ENCODE data around the gene GMPR2.
A peak's percentile ranks its signal among the peaks of the same experiment; 100 is the strongest.

The GMPR2 gene

DNA sequence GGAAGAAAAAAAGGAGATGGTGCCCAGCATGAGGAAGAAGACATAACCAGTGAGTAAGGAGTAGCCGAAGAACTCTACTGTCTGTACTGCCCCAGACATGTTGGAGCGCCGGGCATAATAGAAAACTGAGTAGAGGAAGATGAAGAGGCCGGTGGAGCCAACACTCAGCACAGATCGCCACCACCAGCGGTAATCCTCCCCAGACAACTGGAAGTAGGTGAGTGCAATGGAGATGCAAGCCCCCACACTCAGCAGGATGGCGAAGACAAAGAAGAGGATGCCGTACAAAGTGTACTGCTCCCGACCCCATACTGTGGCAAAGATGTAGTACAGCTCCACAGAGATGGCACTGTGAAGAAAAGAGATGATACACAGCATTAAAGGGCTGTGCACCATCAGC, 43.3 kb upstream of the GMPR2 start:
- TF ChIP-seq, protein P1, sequence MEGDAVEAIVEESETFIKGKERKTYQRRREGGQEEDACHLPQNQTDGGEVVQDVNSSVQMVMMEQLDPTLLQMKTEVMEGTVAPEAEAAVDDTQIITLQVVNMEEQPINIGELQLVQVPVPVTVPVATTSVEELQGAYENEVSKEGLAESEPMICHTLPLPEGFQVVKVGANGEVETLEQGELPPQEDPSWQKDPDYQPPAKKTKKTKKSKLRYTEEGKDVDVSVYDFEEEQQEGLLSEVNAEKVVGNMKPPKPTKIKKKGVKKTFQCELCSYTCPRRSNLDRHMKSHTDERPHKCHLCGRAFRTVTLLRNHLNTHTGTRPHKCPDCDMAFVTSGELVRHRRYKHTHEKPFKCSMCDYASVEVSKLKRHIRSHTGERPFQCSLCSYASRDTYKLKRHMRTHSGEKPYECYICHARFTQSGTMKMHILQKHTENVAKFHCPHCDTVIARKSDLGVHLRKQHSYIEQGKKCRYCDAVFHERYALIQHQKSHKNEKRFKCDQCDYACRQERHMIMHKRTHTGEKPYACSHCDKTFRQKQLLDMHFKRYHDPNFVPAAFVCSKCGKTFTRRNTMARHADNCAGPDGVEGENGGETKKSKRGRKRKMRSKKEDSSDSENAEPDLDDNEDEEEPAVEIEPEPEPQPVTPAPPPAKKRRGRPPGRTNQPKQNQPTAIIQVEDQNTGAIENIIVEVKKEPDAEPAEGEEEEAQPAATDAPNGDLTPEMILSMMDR (IDR thresholded peaks at IDR 0.05; ENCODE audit: borderline replicate concordance, extremely low read depth, low read length, poor library complexity, severe bottlenecking): no peak
- no peak for TF ChIP-seq EZH2 (IDR thresholded peaks at IDR 0.05; ENCODE audit: borderline replicate concordance, low read depth, low read length, severe bottlenecking)
- peak overlapping the region in 1 of 2 experiments; percentile 86; a peak in 1 of 4 replicates for H3K4me3 ChIP-seq (ENCODE audit: low read depth in 1 of 2, low read length in 2 of 2)

DNA sequence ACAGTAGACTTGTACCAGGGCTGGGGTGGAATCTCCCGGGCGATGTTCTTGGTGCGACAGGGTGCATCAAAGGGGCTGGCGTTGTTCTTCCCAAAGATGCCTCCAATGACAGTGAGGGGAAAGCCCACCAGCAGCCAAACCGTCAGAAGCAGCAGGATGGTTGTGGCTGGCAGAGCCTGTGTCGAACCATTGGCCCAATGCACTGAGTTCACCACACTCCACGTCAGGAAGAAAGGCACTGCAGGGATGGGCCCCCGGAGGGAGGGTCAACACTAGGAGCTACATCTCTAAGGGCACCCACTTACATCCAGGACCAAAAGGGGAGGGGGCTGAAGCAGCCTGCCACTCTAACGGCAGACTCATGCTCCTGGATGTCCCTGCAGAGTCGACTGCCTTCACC, 42.3 kb upstream of the GMPR2 start:
- no peaks in the 10 kb centered on the region for H3K27me3 ChIP-seq (ENCODE audit: insufficient read depth, low read length, poor library complexity)
- peaks cover 44% of the 10 kb centered on the region for H3K36me3 ChIP-seq (ENCODE audit: insufficient read depth, low read length)
- H3K79me2 ChIP-seq (ENCODE audit: insufficient read depth, low read length): peaks cover 51% of the 10 kb centered on the region
- H3K9me3 ChIP-seq (ENCODE audit: insufficient read depth, low read length, severe bottlenecking): no peaks in the 10 kb centered on the region
- ATAC-seq (ENCODE audit: insufficient read depth, low read depth) (no peak), DNase-seq (no peak)
- H3K9ac ChIP-seq (ENCODE audit: low read depth, low read length): no peak overlapping the region
- H3K4me2 ChIP-seq (ENCODE audit: insufficient read depth, low read length): no peak overlapping the region
- peaks cover 66% of the 10 kb centered on the region for H3K4me1 ChIP-seq (ENCODE audit: insufficient read depth, low read length)
- H3K27ac ChIP-seq (ENCODE audit: low read length): no peak overlapping the region
- H2AFZ ChIP-seq (ENCODE audit: low read depth, low read length): no peak overlapping the region
- peaks cover 9% of the 10 kb centered on the region; the same call in 1 of the 2 replicates for H4K20me1 ChIP-seq (ENCODE audit: insufficient read depth, low read length)
- no peak for TF ChIP-seq EZH2 (IDR thresholded peaks at IDR 0.05; ENCODE audit: borderline replicate concordance, low read depth, low read length, severe bottlenecking)
- TF ChIP-seq, protein P1 (IDR thresholded peaks at IDR 0.05; ENCODE audit: borderline replicate concordance, extremely low read depth, low read length, poor library complexity, severe bottlenecking): no peak
- H3K4me3 ChIP-seq (ENCODE audit: low read depth in 1 of 2, low read length in 2 of 2): no peak overlapping the region

More for the DNA sequence above, 43.3 kb upstream of the GMPR2 start:
- Histone ChIP-seq H3K9ac (ENCODE audit: low read depth, low read length) (peak overlapping the region; percentile 66), H3K27me3 (ENCODE audit: insufficient read depth, low read length, poor library complexity) (no peaks in the 10 kb centered on the region), H3K9me3 (ENCODE audit: insufficient read depth, low read length, severe bottlenecking) (no peaks in the 10 kb centered on the region), H3K4me2 (ENCODE audit: insufficient read depth, low read length) (peak overlapping the region; percentile 92), H3K36me3 (ENCODE audit: insufficient read depth, low read length) (peaks cover 54% of the 10 kb centered on the region), H3K27ac (ENCODE audit: low read length) (peak overlapping the region; percentile 72; the same call in 1 of the 2 replicates), H4K20me1 (ENCODE audit: insufficient read depth, low read length) (peaks cover 9% of the 10 kb centered on the region; the same call in 1 of the 2 replicates), H3K79me2 (ENCODE audit: insufficient read depth, low read length) (peaks cover 41% of the 10 kb centered on the region), H2AFZ (ENCODE audit: low read depth, low read length) (peak overlapping the region; percentile 72; the same call in 1 of the 2 replicates), H3K4me1 (ENCODE audit: insufficient read depth, low read length) (peaks cover 59% of the 10 kb centered on the region)
- no peak for DNase-seq
- ATAC-seq (ENCODE audit: insufficient read depth, low read depth): no peak

DNA sequence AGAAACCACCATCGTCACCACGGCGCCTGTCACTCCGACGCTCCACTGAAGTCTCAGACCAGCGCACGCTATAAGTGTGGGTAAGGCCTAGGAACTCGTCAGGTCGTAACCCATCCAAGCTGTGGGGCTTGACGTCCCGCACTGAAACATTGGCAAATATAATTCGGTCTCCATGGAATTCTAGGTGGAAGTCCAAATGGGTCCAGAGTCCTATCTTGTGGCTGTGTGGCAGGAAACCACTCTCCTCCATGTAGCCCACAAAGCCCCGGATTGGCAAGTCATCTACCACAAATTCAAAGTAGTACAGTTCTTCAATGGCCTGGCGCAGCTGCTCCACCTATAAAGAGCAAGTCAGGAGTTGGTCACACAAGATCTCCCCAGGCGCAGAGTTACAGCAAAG, 39.8 kb upstream of the GMPR2 start:
- H3K4me2 ChIP-seq (ENCODE audit: insufficient read depth, low read length): peak overlapping the region; percentile 16; the same call in 1 of the 2 replicates

More for the DNA sequence above, 39.8 kb upstream of the GMPR2 start:
- Histone ChIP-seq H3K27me3 (ENCODE audit: insufficient read depth, low read length, poor library complexity) (no peaks in the 10 kb centered on the region), H3K9me3 (ENCODE audit: insufficient read depth, low read length, severe bottlenecking) (no peaks in the 10 kb centered on the region), H3K4me3 (ENCODE audit: low read depth in 1 of 2, low read length in 2 of 2) (no peak overlapping the region), H3K9ac (ENCODE audit: low read depth, low read length) (no peak overlapping the region), H3K4me1 (ENCODE audit: insufficient read depth, low read length) (peaks cover 66% of the 10 kb centered on the region), H2AFZ (ENCODE audit: low read depth, low read length) (no peak overlapping the region), H3K79me2 (ENCODE audit: insufficient read depth, low read length) (peaks cover 52% of the 10 kb centered on the region), H3K27ac (ENCODE audit: low read length) (no peak overlapping the region), H4K20me1 (ENCODE audit: insufficient read depth, low read length) (no peaks in the 10 kb centered on the region), H3K36me3 (ENCODE audit: insufficient read depth, low read length) (peaks cover 26% of the 10 kb centered on the region)
- ATAC-seq (ENCODE audit: insufficient read depth, low read depth) (no peak), DNase-seq (no peak)
- TF ChIP-seq, protein P1 (IDR thresholded peaks at IDR 0.05; ENCODE audit: borderline replicate concordance, extremely low read depth, low read length, poor library complexity, severe bottlenecking): no peak
- TF ChIP-seq EZH2 (IDR thresholded peaks at IDR 0.05; ENCODE audit: borderline replicate concordance, low read depth, low read length, severe bottlenecking): no peak
